Omental fat pad (tissue), 4 donors: ENCODE measurements around the gene SDC4. TPM values are rescaled to one million over a fixed set of nuclear protein-coding genes. Genes with fewer than 3 reads are reported as not detected.

Source experiments
- ATAC-seq: fragments of 150-250 bp; one replicate; pipeline ENCODE4 v1.9.1; 2016; ENCODE audit warnings: mild to moderate bottlenecking, moderate library complexity; ENCODE audit not compliant: low FRiP score
- DNase-seq: peaks from one replicate; pipeline ENCODE4 v3.0.0-alpha.2; 2019; ENCODE audit warnings: low spot score
- total RNA-seq, 4 donors: library from RNA; depleted of rRNA; stranded (reverse); fragments of >200 nt; gene quantifications; one replicate each; pipeline ENCODE4 v1.1.0, GENCODE V29; 2016
- TF ChIP-seq, protein P1 (sequence below), 3 donors: fragments of 450-650 bp; IDR thresholded peaks; one replicate each; pipeline ENCODE4 v1.5.1; 2016 to 2017; ENCODE audit warnings: antibody characterized with exemption in 3 of 3, mild to moderate bottlenecking in 3 of 3, moderate library complexity in 2 of 3

The SDC4 gene
- total RNA-seq, 4 donors from 2014 or later, result 31.4 to 279 (median 103) TPM

DNA sequence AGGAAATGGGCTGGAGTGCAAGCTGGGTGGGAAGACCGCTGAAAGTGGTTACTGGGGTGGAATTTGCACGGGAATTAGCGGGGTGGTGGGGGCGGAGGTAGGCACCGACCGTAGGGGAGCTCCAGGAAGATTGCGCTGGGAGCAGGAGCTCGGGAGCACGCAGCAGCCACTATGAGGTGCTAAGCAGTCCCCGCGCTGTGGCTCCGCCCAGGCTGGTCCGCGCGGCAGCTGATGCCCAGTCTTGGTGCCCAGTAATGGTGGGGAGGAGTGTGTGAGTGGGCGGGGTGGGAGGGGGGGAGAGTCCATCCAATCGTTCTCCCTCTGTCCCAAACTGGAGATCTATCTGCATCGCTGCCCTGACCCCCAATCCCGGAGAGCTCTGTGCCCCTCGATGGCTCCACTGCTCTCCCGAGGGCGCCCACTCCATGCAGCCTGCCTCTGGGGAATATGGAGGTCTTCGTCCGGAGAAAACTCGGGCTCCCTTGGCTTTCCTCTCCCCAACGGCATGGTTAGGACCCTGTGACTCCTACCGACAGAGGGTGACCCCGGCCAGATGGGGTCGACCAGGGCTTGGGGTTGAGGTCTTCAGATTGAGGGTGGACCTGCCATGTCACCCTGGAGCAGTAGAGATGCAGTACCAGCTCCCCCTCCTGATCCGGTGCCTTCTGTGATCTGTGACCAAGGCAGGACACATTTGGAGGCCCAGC is 24.6 kb upstream of the SDC4 start:
- ATAC-seq, result no peak
- DNase-seq, result no peak
- TF ChIP-seq, protein P1, sequence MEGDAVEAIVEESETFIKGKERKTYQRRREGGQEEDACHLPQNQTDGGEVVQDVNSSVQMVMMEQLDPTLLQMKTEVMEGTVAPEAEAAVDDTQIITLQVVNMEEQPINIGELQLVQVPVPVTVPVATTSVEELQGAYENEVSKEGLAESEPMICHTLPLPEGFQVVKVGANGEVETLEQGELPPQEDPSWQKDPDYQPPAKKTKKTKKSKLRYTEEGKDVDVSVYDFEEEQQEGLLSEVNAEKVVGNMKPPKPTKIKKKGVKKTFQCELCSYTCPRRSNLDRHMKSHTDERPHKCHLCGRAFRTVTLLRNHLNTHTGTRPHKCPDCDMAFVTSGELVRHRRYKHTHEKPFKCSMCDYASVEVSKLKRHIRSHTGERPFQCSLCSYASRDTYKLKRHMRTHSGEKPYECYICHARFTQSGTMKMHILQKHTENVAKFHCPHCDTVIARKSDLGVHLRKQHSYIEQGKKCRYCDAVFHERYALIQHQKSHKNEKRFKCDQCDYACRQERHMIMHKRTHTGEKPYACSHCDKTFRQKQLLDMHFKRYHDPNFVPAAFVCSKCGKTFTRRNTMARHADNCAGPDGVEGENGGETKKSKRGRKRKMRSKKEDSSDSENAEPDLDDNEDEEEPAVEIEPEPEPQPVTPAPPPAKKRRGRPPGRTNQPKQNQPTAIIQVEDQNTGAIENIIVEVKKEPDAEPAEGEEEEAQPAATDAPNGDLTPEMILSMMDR (IDR thresholded peaks at IDR 0.05), result no peak

DNA sequence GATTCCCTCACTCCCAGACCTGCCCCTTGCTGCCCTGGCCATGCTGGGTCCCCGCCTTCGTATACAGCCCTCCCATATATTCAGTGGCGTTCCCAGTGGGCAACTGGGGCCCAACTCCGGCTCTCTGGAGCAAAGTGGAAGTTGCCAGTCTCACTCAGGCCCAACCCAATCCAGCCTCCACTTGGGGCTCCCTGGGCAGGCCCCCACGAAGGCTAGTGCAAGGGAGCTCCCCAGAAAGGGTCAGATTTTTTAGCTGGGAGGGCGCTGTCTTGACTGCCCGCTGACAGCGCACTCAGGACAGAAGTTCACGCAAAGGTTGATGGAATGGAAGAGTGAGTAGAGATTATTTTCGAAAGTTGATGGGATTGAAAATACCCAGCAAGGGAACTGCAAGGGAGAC is 24.0 kb upstream of the SDC4 start:
- ATAC-seq (no peak), DNase-seq (no peak)
- TF ChIP-seq, protein P1 (IDR thresholded peaks at IDR 0.05), result no peak

DNA sequence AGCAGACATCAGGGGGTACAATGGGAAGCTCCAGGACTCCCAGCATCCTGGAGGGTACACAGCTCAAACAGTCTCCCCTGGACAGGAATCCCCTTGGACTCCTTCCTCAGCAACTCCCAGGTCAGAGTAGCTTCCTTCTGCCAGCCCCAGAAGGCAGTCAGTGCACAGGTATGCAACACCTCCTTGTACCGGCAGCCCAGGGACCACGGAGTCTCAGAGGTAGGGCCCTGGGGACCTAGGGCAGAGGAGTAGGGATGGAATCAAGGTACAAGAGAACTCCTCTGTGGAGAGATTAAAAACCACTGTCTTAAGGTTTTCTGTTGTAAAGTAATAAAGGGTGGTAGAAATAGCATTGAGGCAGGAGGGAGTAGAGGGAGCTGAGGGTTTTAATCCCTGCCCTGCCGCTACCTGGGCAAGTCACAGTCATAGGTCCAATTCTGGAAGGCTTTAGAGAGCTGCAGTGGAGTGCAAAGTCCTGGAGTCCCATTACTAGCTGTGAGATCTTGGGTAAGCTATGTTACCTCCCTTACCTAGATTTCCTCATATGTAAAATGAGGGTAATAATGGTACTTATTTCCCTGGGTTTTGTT is 22.4 kb upstream of the SDC4 start:
- TF ChIP-seq, protein P1 (IDR thresholded peaks at IDR 0.05), result no peak
- no peak for ATAC-seq
- no peak for DNase-seq

DNA sequence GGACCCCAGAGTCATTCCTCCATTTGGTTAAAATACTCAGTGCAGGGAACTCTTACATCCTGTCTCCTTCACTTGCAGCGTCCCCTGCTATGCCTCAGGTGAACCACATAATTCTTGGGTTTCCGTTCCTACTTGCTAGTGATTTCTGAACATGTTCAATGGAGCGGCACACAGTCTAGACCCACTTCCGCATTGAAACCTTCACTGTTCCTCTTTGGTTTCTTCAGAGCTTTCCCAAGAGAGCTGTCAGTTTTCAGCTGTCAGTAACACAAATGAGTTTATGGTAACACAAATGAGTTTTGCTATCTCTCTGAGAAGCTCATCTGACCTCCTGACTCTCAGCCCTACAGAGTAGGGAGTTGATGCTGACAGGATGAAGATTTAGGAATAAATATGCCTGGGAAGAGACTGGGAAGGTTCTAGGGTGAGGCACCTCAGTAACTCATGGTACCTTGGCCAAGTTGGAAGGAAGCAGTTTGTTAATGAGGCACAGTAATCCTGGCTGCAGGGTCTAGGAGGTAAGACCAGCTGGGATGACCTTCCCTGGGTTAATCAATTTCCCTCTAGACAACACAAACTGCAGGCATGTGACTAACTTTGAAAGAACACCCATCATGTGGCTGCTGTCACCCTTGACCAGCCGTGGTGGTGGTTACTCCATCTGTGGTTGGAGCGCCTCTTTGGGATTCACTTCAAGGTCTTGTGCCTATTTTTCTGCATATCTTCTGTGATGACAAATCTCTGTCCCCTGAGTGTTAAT is 20.2 kb upstream of the SDC4 start:
- ATAC-seq, result no peak
- TF ChIP-seq, protein P1 (IDR thresholded peaks at IDR 0.05), result no peak
- DNase-seq, result no peak

DNA sequence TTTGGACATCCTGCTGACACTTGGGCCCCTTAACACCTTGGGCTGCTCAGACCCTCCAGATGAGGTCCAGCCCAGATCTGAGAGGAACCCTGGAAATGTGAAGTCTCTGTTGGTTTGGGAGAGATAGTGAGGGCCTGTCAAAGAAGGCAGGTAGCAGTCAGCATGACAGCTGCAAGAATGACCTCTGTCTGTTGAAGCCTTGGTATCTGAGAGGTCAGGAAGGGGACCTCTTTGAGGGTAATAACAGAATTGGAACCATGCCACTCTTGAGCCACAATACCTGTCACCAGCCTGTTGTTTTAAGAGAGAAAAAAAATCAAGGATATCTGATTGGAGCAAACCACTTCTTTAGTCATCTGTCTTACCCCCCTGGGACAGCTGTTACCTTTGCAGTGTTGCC is 18.9 kb upstream of the SDC4 start:
- ATAC-seq (no peak), DNase-seq (no peak)
- TF ChIP-seq, protein P1 (IDR thresholded peaks at IDR 0.05), result no peak

DNA sequence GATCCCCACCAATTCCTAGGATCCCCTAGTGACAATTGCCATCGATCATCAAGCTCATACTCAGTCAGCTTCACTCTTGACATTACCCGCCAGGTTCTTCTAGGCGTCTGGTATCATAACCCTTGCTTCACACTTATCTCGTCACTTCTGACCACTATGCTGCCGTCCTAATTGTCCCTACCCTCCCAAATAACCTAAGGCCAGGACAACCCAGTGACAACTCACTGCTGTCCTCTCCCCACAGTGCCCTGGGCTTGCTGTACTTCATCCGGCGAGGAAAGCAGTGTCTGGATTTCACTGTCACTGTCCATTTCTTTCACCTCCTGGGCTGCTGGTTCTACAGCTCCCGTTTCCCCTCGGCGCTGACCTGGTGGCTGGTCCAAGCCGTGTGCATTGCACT is 18.4 kb upstream of the SDC4 start:
- DNase-seq, result no peak
- TF ChIP-seq, protein P1 (IDR thresholded peaks at IDR 0.05), result no peak
- ATAC-seq, result no peak
